HG03097 (cell line): ENCODE measurements around the gene ADAMTS2.

ENCODE experiments used
- ATAC-seq: cut with Tn5 transposase; IDR thresholded peaks from one replicate; pipeline ENCODE4 v1.9.1; 2021; ENCODE audit not compliant: unreplicated experiment, low FRiP score

ADAMTS2 gene

DNA sequence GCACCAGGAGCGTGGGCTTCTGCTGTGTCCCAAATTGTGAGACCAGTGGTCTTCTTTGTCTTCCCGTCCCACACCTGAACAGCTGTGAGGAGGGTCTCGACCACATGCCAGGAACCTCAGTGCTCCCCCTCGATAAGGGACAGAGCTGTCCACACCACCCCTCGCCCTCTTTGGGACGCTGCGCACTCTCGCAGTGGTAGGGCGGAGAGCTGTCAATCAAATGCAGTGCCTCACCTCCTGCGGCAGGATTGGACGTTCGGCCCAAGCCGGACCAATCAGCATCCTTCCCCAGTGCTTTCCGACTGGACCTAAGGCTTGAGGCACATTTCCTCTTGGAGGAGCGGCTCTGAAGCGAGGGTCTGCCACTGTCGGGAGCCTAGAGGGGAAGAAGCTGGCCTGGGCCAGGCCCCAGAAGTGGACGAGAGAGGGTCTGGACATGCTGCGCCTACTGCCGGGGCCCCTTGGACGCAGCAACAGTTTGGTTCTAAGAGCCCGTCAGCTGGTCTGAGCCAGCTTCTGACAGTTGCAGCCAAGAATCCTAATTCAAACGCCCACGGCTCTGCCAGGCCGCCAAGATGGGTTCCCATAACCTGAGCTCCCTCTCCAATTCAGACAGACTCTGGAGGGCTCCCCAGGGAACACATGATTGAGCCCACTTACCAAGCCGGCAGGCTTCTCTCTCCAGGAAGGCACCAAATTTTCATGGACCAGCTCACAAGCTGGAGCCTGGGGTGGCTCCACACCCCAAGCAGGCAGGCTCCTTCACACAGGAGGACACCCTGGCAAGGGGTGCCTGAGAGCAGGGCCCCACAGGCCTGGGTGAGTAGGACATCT lies 28.1 kb upstream of the ADAMTS2 start:
- no peak for ATAC-seq

- ATAC-seq: no peak
Observed at GRCh38 chr5:179371681-179372680, 26.7 kb upstream of the ADAMTS2 start.

GRCh38 chr5:179371121-179371510 lies 25.9 kb upstream of the ADAMTS2 start:
- ATAC-seq: no peak

GRCh38 chr5:179370490-179371120 lies 25.3 kb upstream of the ADAMTS2 start:
- no peak for ATAC-seq

DNA sequence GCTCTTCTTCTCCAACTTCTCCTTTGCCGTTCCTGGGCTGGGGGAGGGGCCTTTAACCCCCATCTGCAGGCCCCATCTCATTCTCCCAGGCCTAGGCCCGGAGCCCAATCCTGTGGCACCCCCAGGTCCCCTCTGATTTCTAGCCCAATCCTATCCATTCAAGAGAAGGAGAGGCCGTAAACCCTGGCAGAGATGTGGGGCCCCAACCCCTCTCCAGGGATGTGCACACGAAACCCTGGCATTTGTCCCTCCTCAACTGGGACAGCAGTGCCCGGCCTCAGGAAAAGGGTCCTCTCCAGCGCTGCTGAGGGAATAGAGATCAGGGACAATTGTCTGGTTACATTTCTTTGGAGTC lies 24.2 kb upstream of the ADAMTS2 start:
- no peak for ATAC-seq

- no peak for ATAC-seq
Observed at GRCh38 chr5:179368806-179369529, 23.7 kb upstream of the ADAMTS2 start.

- no peak for ATAC-seq
Observed at GRCh38 chr5:179368126-179368805, 23.0 kb upstream of the ADAMTS2 start.

DNA sequence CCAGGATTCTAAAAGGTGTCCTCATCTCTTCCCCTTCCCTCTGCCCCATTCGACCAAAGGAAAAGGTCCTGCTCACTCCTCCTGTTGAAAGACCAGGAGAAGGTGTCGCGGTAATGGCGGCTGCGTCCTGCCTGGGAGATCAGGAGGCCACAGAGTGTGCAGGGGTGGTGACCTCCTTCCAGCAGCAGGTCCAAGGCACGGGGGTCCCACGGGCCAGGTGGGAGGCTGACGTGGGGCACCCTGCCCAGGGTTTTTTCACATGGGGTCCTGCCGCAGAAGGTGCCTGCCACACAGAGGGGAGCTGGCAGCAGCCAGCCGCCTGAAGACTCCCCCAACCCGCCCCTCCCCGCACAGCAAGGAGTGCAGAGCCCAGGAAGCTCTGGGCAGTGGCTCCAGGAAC lies 22.2 kb upstream of the ADAMTS2 start:
- no peak for ATAC-seq

DNA sequence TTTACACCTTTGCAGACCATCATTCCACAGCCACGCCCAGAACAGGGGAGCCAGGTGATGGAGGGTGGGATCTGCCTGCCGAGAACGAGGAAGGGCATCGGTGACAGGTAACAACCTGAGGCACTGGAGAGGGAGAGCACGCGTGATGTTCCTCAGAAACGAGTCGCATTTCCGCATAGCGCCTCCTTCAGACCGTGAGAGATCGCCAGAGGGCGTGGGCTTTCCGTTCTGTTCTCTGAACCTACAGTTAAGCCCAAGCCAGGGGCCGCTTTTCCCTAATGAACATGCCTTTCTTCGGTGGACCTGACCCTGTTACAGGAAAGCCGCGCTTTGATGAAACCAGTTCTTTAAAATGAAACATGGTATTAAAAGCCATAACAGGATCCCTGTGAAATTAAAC lies 17.1 kb upstream of the ADAMTS2 start:
- no peak for ATAC-seq

GRCh38 chr5:179361037-179361603 lies 15.9 kb upstream of the ADAMTS2 start:
- ATAC-seq: no peak

GRCh38 chr5:179357031-179357430 lies 11.8 kb upstream of the ADAMTS2 start:
- ATAC-seq: no peak

DNA sequence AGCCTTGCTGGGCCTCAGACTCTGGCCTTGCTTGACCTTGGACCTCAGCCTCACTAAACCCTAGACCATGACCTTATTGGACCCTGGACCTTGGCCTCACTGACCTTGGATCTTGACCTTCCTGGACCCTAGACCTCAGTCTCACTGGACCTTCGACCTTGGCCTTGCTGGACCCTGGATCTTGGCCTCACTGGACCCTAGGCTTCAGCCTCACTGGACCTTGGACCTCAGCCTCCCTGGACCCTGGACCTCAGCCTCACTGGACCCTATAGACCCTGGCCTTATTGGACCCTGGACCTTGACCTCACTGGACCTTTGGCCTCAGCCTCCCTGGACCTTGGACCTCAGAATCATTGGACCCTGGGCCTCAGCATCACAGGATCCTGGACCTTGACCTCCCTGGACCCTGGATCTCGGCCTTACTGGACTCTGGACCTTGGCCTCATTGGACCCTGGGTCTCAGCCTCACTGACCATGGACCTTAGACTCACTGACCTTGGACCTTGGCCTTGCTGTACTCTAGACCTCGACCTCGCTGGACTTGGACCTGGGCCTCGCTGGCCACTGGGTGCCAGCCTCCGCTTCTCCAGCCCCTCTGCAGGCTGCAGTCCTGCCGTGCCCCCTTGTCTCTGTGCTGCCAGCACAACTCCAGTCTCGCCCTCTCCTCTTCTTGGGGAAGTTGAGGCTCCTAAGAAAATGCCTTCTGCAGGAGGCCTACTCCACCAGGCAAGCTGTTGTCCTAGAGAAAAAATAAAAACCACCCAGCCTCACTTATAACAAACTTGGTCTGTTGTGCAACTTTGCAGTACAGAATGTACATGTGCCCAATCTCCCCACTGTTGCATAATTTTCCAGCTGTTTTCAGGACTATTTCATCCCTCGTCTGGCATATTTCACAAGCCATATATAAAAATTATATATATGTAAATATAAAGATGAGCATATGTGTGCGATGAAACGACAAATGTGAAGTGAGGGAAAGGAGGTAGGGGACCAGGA lies 11.0 kb upstream of the ADAMTS2 start:
- no peak for ATAC-seq

DNA sequence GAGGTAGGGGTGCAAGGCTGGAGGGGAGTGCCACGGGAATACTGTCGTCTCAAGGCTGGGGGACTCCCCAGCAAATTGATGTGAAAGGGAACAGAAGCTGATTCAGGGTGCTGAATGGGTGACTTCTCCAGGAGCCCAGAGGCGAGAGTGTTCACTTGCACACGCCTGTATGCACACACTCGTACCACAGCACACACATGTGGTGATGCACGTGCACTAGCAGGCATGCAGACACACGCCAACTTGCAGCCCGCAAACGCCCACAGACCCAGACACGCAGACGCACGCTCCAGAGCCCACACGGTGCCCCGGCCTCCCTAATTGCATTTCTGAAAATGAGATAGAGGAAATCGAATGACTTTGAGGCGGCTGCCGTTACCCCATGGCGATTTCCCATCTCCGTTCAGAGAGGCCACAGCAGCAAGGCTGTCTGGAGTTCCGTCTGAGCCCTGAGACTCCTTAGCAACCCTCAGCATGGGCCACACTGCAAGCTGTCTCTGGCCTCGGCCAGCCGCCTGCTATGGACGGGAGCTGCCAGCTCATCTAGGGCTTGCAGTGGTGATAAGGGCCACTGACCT lies 9.1 kb upstream of the ADAMTS2 start:
- no peak for ATAC-seq

- ATAC-seq: no peak
Observed at GRCh38 chr5:179348843-179349242, 3.6 kb upstream of the ADAMTS2 start.

DNA sequence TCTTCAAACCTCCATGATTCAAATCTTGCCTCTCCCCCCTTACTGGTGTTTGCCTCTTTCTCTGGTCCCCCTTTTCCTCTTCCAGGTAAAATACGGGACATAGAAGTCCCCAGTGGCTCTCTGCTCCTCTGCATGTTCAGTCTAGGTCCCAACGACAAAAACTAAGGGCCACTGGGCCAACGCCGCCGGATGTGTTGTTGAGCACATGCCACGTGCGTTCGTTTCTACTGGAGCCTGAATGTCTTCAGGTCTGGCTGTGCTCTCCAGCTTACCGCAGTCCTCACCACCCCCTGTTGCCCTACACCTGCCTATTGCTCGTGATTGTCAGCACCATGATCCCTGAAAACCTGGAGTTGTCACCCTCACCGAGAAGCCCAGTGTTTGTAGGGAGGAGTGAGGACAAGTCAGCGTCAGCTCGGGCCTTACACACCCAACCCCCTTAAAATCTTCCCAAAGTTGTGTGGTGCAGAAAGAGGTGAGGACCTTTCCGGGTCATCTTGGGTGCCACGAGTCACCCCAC lies 2.8 kb upstream of the ADAMTS2 start:
- no peak for ATAC-seq

GRCh38 chr5:179347581-179347980 lies 2.3 kb upstream of the ADAMTS2 start:
- ATAC-seq: no peak

DNA sequence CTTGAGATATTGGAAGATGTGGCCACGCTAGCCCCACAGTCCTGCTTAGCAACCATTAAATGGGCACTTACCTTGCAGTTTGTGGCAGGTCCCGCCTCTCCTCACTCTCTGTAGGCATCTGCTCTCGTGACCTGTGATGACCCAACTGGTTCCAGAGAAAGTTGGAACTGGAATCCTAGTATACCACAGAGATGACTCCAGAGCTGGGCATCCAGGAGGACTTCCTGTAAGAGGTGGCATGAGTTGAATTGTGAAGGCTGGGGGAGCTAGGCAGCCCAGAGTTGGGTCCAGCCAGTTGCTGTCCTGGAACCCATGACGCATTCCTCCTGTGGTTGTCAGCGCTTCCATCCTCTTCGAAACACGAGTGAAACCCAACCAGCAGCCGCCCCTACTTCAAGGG lies 1.6 kb upstream of the ADAMTS2 start:
- ATAC-seq: no peak

DNA sequence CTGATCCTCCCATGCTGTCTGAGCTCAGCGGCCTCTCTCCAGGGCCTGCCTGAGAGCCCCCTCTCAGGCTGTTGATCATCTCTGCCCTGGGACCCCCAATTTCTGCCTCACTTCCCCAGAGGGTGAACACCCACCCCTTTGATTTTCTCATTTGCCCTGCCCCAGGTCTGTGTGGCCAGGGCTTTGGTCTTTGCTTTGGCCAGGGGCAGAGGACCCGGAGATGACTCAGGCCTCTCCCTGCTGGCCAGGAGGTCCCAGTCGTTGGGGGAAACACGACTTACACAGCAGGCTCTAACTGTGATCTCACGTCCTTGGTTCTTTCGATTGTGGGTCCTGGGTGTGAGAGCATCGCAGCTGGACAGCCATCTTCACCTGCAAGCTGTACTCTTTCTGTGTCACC lies 1.1 kb upstream of the ADAMTS2 start:
- no peak for ATAC-seq
